Adipocyte (in vitro differentiated cells): ENCODE data around the gene PLXNA2.
A peak's percentile ranks its signal among the peaks of the same experiment; 100 is the strongest.

Source experiments
- DNase-seq: peaks from one replicate; pipeline ENCODE4 v3.0.0-alpha.2; 2015; ENCODE audit warnings: low read depth
- H3K27me3 ChIP-seq: replicated peaks from 2 replicates; pipeline ENCODE4 v1.7.0; 2013; ENCODE audit warnings: mild to moderate bottlenecking, low read length, moderate library complexity; ENCODE audit not compliant: control insufficient read depth, insufficient read depth
- H3K36me3 ChIP-seq: 2 replicates; pipeline ENCODE4 v1.7.0; 2013; ENCODE audit warnings: low read length, mild to moderate bottlenecking, moderate library complexity; ENCODE audit not compliant: control insufficient read depth, insufficient read depth, severe bottlenecking
- H3K4me1 ChIP-seq: 2 replicates; pipeline ENCODE4 v1.7.0; 2013; ENCODE audit warnings: mild to moderate bottlenecking, low read length, moderate library complexity; ENCODE audit not compliant: control insufficient read depth, insufficient read depth
- H3K4me3 ChIP-seq: 2 replicates; pipeline ENCODE4 v1.7.0; 2013; ENCODE audit warnings: mild to moderate bottlenecking, low read length, moderate library complexity
- H3K9ac ChIP-seq: 2 replicates; pipeline ENCODE4 v1.7.0; 2013; ENCODE audit warnings: mild to moderate bottlenecking, low read length, moderate library complexity
- H3K9me3 ChIP-seq: 2 replicates; pipeline ENCODE4 v1.7.0; 2013; ENCODE audit warnings: mild to moderate bottlenecking, low read length, moderate library complexity; ENCODE audit not compliant: control insufficient read depth

PLXNA2 gene

GRCh38 chr1:208194944-208195343 lies 49.2 kb downstream of the PLXNA2 start:
- Histone ChIP-seq H3K9ac (no peak overlapping the region), H3K9me3 (no peaks in the 10 kb centered on the region), H3K4me1 (peaks cover 13% of the 10 kb centered on the region), H3K27me3 (no peaks in the 10 kb centered on the region), H3K36me3 (no peaks in the 10 kb centered on the region), H3K4me3 (no peak overlapping the region)
- DNase-seq, result no peak

- no peaks in the 10 kb centered on the region for H3K9me3 ChIP-seq
- peak overlapping the region; percentile 21 for H3K4me3 ChIP-seq
- no peaks in the 10 kb centered on the region for H3K36me3 ChIP-seq
- peaks cover 13% of the 10 kb centered on the region for H3K4me1 ChIP-seq
- peak; percentile 92 for DNase-seq
- H3K27me3 ChIP-seq, result no peaks in the 10 kb centered on the region
- no peak overlapping the region for H3K9ac ChIP-seq
Measured at GRCh38 chr1:208192995-208193394, 51.2 kb downstream of the PLXNA2 start.

GRCh38 chr1:208190784-208191183 lies 53.4 kb downstream of the PLXNA2 start:
- no peaks in the 10 kb centered on the region for H3K36me3 ChIP-seq

GRCh38 chr1:208189716-208190115 lies 54.5 kb downstream of the PLXNA2 start:
- no peaks in the 10 kb centered on the region for H3K36me3 ChIP-seq
- no peaks in the 10 kb centered on the region for H3K9me3 ChIP-seq
- H3K4me1 ChIP-seq, result peaks cover 21% of the 10 kb centered on the region
- no peaks in the 10 kb centered on the region for H3K27me3 ChIP-seq
- no peak overlapping the region for H3K9ac ChIP-seq
- DNase-seq, result peak; percentile 37
- no peak overlapping the region for H3K4me3 ChIP-seq

More at GRCh38 chr1:208190784-208191183, 53.4 kb downstream of the PLXNA2 start:
- peaks cover 13% of the 10 kb centered on the region for H3K4me1 ChIP-seq
- DNase-seq, result no peak
- no peaks in the 10 kb centered on the region for H3K9me3 ChIP-seq
- no peak overlapping the region for H3K9ac ChIP-seq
- H3K27me3 ChIP-seq, result no peaks in the 10 kb centered on the region
- no peak overlapping the region for H3K4me3 ChIP-seq

GRCh38 chr1:208189183-208189582 lies 55.0 kb downstream of the PLXNA2 start:
- no peak for DNase-seq
- no peaks in the 10 kb centered on the region for H3K36me3 ChIP-seq
- H3K27me3 ChIP-seq, result no peaks in the 10 kb centered on the region
- H3K4me1 ChIP-seq, result peaks cover 26% of the 10 kb centered on the region
- H3K9me3 ChIP-seq, result no peaks in the 10 kb centered on the region
- H3K9ac ChIP-seq, result no peak overlapping the region
- no peak overlapping the region for H3K4me3 ChIP-seq

- Histone ChIP-seq H3K36me3 (no peaks in the 10 kb centered on the region), H3K4me1 (peaks cover 31% of the 10 kb centered on the region), H3K9me3 (no peaks in the 10 kb centered on the region), H3K4me3 (no peak overlapping the region), H3K27me3 (no peaks in the 10 kb centered on the region), H3K9ac (no peak overlapping the region)
- DNase-seq, result no peak
Measured at GRCh38 chr1:208188607-208189006, 55.6 kb downstream of the PLXNA2 start.

- Histone ChIP-seq H3K9me3 (no peaks in the 10 kb centered on the region), H3K4me3 (no peak overlapping the region)
- no peak for DNase-seq
Measured at GRCh38 chr1:208187499-208188041, 56.6 kb downstream of the PLXNA2 start.

GRCh38 chr1:208185801-208186231 lies 58.4 kb downstream of the PLXNA2 start:
- Histone ChIP-seq H3K9me3 (no peaks in the 10 kb centered on the region), H3K4me3 (no peak overlapping the region), H3K4me1 (peaks cover 44% of the 10 kb centered on the region), H3K36me3 (no peaks in the 10 kb centered on the region), H3K27me3 (no peaks in the 10 kb centered on the region), H3K9ac (no peak overlapping the region)
- no peak for DNase-seq

More at GRCh38 chr1:208187499-208188041, 56.6 kb downstream of the PLXNA2 start:
- Histone ChIP-seq H3K36me3 (no peaks in the 10 kb centered on the region), H3K4me1 (peaks cover 32% of the 10 kb centered on the region), H3K9ac (no peak overlapping the region), H3K27me3 (no peaks in the 10 kb centered on the region)

GRCh38 chr1:208184966-208185654 lies 59.1 kb downstream of the PLXNA2 start:
- Histone ChIP-seq H3K9ac (peak overlapping the region; percentile 9), H3K9me3 (no peaks in the 10 kb centered on the region), H3K27me3 (no peaks in the 10 kb centered on the region), H3K36me3 (no peaks in the 10 kb centered on the region), H3K4me1 (peaks cover 51% of the 10 kb centered on the region), H3K4me3 (no peak overlapping the region)
- DNase-seq, result peak; percentile 56

- Histone ChIP-seq H3K36me3 (no peaks in the 10 kb centered on the region), H3K4me3 (no peak overlapping the region), H3K9ac (peak overlapping the region; percentile 13), H3K27me3 (no peaks in the 10 kb centered on the region), H3K4me1 (peaks cover 56% of the 10 kb centered on the region), H3K9me3 (no peaks in the 10 kb centered on the region)
- peak; percentile 98 for DNase-seq
Measured at GRCh38 chr1:208183977-208184911, 59.9 kb downstream of the PLXNA2 start.
